Lung (tissue), 5 donors: Measurements from ENCODE around the gene ZNF106. TPM values are rescaled to one million over a fixed set of nuclear protein-coding genes. Genes with fewer than 3 reads are reported as not detected.

Experiments
- polyA plus RNA-seq, 2 donors: library from polyadenylated mRNA; stranded (reverse); fragments of 200-250 nt; gene quantifications; one replicate each; pipeline ENCODE4 v1.2.1, GENCODE V29; 2013
- small RNA-seq: library from RNA; depleted of rRNA; stranded (forward); fragments of <200 nt; gene quantifications from one replicate; pipeline ENCODE3, GENCODE V24; 2014; ENCODE audit warnings: low replicate concordance
- total RNA-seq, 2 donors: library from RNA; depleted of rRNA in 1 of 2; stranded (reverse); fragments of >200 nt in 1 of 2; gene quantifications; one replicate each; pipeline ENCODE4 v1.2.1, GENCODE V29; 2014 to 2021
- donor health status: Bipolar disorder and iron deficiency.
- donor health status: healthy.
- donor health status: DM: yes; HTN: yes; CAD: no.

The ZNF106 gene
- total and polyA plus RNA-seq, 4 donors, result 10.9 to 67.5 (median 41.2) TPM

Small RNA genes within 50 kb of the gene (small RNA-seq; reads per million reads assigned to genes)
- gene RNU6-188P, result not detected

Other genes starting within 250 kb of the ZNF106 start
- gene GANC, start 217.9 kb downstream of the ZNF106 start, total RNA-seq, result 100 to 1,000 TPM in 1 of 2 donors, 10 to 100 TPM in 1; 73.9 to 105 TPM
- 10 to 100 TPM; 19.6 to 33.4 TPM for gene GANC, start 217.9 kb downstream of the ZNF106 start, polyA plus RNA-seq
- 100 to 1,000 TPM; 110 to 196 TPM for gene TMEM87A, start 217.7 kb downstream of the ZNF106 start, total RNA-seq
- 10 to 100 TPM; 50.3 to 63.8 TPM for gene TMEM87A, start 217.7 kb downstream of the ZNF106 start, polyA plus RNA-seq
- gene CAPN3, start 131.6 kb downstream of the ZNF106 start, total RNA-seq, result 10 to 100 TPM; 20.9 to 28.4 TPM
- 10 to 100 TPM; 12.1 to 56.6 TPM for gene CAPN3, start 131.6 kb downstream of the ZNF106 start, polyA plus RNA-seq
- gene SNAP23, start 4.5 kb upstream of the ZNF106 start, total RNA-seq, result 10 to 100 TPM; 59.3 to 96.0 TPM
- 10 to 100 TPM; 58.2 to 66.5 TPM for gene SNAP23, start 4.5 kb upstream of the ZNF106 start, polyA plus RNA-seq
- gene LRRC57, start 57.7 kb upstream of the ZNF106 start, total RNA-seq, result 10 to 100 TPM; 27.3 to 31.9 TPM
- gene LRRC57, start 57.7 kb upstream of the ZNF106 start, polyA plus RNA-seq, result 10 to 100 TPM in 1 of 2 donors, 1 to 10 TPM in 1; 6.9 to 10.9 TPM
- 10 to 100 TPM; 19.4 to 32.3 TPM for gene HAUS2, start 57.7 kb upstream of the ZNF106 start, total RNA-seq
- gene HAUS2, start 57.7 kb upstream of the ZNF106 start, polyA plus RNA-seq, result 10 to 100 TPM; 12.9 to 13.5 TPM
- gene STARD9, start 84.5 kb upstream of the ZNF106 start, total RNA-seq, result 10 to 100 TPM; 12.3 to 27.6 TPM
- gene STARD9, start 84.5 kb upstream of the ZNF106 start, polyA plus RNA-seq, result 1 to 10 TPM; 2.4 to 9.3 TPM
- 10 to 100 TPM; 13.8 to 15.2 TPM for gene CDAN1, start 246.0 kb upstream of the ZNF106 start, total RNA-seq
- 10 to 100 TPM in 1 of 2 donors, 1 to 10 TPM in 1; 4.2 to 10.6 TPM for gene CDAN1, start 246.0 kb upstream of the ZNF106 start, polyA plus RNA-seq